ENCODE measurements around the gene FAM174B. TPM values are rescaled to one million over a fixed set of nuclear protein-coding genes. Genes with fewer than 3 reads are reported as not detected.

Gene FAM174B
- total RNA-seq, 1 donor, result 2.2 TPM

DNA sequence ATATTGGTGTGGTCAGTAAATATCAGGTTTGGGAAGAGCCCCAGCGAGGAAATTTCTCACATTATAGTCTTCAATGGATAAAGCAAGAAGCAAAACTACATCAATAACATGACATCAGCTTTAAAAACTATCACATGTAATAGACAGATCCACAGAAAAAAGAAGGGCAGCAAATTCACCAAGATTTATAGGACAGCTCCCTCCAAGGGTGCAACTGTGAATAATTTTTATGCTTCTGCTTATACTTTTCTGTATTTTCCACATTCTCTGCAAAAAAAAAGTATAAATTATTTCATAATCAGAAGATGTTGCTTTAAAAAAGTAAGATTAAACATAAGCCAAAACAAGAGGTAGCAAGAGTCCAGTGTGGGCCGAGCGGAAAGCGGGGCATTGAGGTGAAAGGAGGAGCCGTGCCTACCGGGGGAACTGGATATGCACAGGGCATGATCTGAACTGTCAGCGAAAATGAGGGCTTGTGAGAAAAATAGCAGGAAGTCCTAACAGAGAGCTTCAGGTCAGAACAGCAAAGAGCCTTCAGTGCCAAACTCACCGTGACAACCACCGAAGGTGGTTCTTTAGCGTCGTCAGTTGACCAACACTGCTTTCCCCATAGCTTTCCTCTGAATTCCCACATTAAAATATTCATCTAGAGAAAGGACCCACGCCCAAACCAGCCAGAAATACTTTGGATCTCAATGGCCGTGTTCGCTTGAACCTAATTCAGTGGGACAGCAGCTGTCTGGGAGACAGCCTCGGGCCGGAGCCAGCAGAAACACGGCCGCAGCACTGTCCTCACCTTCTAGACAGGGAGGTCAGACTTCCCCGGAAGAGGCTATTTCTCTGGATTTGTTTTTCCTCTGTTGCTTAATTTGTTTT is 59.8 kb downstream of the FAM174B start:
- DNase-seq (ENCODE audit: low read depth), result no peak
- TF ChIP-seq, protein P1, sequence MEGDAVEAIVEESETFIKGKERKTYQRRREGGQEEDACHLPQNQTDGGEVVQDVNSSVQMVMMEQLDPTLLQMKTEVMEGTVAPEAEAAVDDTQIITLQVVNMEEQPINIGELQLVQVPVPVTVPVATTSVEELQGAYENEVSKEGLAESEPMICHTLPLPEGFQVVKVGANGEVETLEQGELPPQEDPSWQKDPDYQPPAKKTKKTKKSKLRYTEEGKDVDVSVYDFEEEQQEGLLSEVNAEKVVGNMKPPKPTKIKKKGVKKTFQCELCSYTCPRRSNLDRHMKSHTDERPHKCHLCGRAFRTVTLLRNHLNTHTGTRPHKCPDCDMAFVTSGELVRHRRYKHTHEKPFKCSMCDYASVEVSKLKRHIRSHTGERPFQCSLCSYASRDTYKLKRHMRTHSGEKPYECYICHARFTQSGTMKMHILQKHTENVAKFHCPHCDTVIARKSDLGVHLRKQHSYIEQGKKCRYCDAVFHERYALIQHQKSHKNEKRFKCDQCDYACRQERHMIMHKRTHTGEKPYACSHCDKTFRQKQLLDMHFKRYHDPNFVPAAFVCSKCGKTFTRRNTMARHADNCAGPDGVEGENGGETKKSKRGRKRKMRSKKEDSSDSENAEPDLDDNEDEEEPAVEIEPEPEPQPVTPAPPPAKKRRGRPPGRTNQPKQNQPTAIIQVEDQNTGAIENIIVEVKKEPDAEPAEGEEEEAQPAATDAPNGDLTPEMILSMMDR (IDR thresholded peaks at IDR 0.05; ENCODE audit: insufficient read depth, low read length), result no peak
- no peak overlapping the region for H3K4me3 ChIP-seq (ENCODE audit: low read depth, low read length)

DNA sequence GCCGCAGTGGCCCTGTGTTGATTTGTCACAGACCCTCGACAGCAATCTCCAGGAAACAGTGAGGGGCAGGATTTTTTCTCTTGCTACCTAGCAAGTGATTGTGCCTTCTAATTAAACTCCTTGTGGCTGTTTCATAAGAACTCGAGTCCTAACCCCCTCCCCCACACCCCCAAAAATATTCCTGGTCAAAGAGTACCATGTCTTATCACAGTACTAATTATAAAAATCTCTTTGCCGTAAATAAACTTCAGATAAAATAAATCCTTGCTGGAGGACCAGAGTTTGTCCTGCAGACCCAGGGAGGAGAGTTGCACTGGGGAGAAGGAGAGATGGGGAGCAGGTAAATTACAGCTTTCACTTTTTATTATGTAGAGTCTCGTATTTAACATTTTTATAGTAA is 64.3 kb downstream of the FAM174B start:
- no peak overlapping the region for H3K4me3 ChIP-seq (ENCODE audit: low read depth, low read length)
- DNase-seq (ENCODE audit: low read depth), result no peak
- TF ChIP-seq, protein P1 (IDR thresholded peaks at IDR 0.05; ENCODE audit: insufficient read depth, low read length), result no peak

DNA sequence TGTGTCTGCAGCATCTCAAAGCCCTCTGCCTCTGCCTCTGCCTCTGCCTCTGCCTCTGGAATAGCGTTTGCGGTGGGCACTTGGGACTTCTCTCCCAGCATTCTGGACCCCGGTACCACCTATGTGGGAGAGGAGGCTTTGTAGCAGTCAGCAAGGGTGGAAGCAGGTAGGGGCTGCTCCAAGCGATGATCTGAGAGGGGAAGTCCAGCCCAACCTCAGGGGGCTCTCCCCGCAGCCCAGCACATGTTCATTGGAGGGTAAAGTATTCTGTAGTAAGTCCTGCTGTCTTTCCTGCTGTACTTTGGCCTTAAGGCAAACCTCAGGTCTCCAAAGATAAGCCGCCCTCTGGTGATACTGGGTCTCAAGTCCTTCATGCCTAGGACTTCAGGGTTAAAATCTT is 68.6 kb downstream of the FAM174B start:
- H3K4me3 ChIP-seq (ENCODE audit: low read depth, low read length), result no peak overlapping the region
- DNase-seq (ENCODE audit: low read depth), result no peak
- TF ChIP-seq, protein P1 (IDR thresholded peaks at IDR 0.05; ENCODE audit: insufficient read depth, low read length), result no peak

DNA sequence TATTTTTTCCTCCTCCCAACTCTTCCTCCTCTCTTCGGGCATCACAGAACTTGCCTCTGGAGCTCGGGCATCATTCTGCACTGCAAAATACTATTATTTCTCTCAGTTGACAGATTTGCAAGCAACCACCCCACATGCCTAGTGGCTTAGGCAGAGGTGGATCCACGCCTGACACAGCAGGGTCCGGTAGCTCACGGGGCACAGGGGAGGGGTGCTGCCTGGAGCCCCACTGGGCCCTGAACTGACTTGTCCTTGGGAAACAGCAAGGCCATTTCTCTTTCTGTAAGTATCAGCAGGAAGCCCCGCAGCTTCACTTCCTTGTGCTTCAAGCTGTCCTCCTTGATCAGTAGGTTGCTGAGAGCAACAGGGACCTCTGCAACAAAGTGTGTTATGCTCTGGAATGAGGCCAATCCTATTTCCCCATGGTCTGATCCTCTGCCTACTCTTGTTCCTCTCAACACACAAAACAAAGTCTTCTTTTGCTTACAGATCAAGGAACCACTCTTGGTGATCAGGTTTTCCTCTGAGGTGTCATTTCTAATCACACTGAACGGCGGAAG is 69.1 kb downstream of the FAM174B start:
- no peak for DNase-seq (ENCODE audit: low read depth)
- no peak overlapping the region for H3K4me3 ChIP-seq (ENCODE audit: low read depth, low read length)
- TF ChIP-seq, protein P1 (IDR thresholded peaks at IDR 0.05; ENCODE audit: insufficient read depth, low read length), result no peak

DNA sequence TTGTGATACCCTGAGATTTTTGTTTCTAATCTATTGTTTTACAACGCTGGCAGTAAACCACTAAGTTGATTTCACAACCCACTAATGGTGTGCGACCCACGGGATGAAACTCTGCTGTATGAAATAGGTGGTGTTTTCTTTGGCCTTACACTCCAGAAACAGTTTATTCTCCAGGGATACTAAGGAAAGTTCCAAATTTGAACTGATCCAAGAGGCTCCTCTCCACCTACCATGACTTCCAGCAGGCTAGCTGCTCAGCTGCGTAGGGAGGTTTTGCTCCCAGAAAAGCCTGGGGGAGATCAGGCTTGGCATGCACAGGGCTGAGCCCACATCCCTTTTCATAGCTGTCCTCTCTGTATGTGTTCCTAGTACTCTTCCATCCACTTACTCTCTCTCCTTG is 71.5 kb downstream of the FAM174B start:
- TF ChIP-seq, protein P1 (IDR thresholded peaks at IDR 0.05; ENCODE audit: insufficient read depth, low read length), result no peak
- peak; percentile 10 for DNase-seq (ENCODE audit: low read depth)
- H3K4me3 ChIP-seq (ENCODE audit: low read depth, low read length), result no peak overlapping the region

DNA sequence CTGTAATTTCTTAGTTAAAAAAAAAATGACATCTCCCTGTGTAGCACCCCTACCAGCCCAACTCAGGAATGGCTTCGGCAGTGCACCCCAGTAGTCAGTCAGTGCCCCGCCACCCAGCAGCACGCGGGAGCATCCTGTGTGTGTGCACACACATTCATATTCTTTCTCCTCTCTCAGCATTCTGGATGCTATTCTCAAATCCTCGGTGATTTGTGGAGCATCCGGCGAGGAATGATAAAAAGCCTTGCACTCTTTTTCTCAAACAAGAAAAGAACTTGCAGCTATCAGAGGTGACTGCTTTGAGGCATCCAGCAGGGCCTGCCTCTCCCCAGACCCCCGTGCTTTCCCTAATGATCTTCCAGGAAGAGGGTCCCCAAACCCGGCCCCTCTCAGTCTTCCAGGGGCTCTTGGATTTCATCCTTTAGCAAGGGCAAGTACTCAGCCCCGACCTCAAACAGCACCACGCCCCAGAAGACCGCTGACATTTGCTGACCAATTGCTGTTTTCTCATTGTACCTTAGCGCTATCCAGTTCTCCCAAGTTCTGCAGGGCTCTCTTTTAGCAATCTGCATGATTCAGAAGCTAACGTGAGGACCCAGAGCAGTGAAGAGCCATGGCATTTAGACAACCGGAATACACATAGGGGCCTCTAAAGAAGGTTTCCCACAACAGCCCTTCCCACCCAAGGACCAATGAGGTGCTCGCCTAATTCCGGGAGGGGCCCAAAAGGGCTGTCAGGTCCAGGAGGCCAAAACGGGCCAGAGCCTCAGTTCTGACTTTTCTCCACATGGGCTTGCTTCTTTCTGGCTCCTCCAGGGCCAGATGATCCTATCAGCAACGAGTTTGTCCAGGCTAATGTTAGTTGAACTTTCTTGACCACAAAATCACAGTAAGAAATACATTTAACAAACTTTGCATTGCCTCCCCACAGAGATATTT is 72.2 kb downstream of the FAM174B start:
- H3K4me3 ChIP-seq (ENCODE audit: low read depth, low read length), result no peak overlapping the region
- TF ChIP-seq, protein P1 (IDR thresholded peaks at IDR 0.05; ENCODE audit: insufficient read depth, low read length), result no peak
- no peak for DNase-seq (ENCODE audit: low read depth)

Measured in fibroblast of the aortic adventitia (primary cell).